HepG2 (cell line): ENCODE measurements around the gene PLXNA1. TPM values are rescaled to one million over a fixed set of nuclear protein-coding genes. Genes with fewer than 3 reads are reported as not detected.

Experiments
- ATAC-seq: fragments of 200-7000 bp; cut with Tn5 transposase; 3 replicates; pipeline ENCODE4 v1.9.1; 2020; ENCODE audit warnings: mild to moderate bottlenecking, moderate library complexity
- BruUV-seq: library from RNA; stranded (reverse); fragments of 400-500 nt; replicated peaks from 2 replicates; lab custom pipeline; 2021; lab: Mats Ljungman, UMichigan
- CTCF ChIA-PET: fragments of 300-600 bp; formaldehyde crosslinking; extraction: SDS; loops from one replicate; lab custom pipeline; 2021; ENCODE audit warnings: low total read pairs, inconsistent platforms, low intra/inter-chr PET ratio; lab: Yijun Ruan, JAX
- POLR2A ChIA-PET: fragments of 350-600 bp; sonication (Branson Sonifier 250); formaldehyde crosslinking; loops from one replicate; lab custom pipeline; 2020; ENCODE audit warnings: antibody characterized with exemption, inconsistent platforms; lab: Yijun Ruan, JAX
- DNase-seq: peaks from one replicate; pipeline ENCODE4 v3.0.0-alpha.2; 2015; ENCODE audit warnings: low spot score
- FAIRE-seq: peaks from 3 replicates; lab custom pipeline; 2011; peaks lifted over from hg19 to GRCh38; lab: Jason Lieb, UNC
- H2AFZ ChIP-seq: one replicate; pipeline ENCODE4 v1.6.1; 2011; ENCODE audit warnings: low read length, inconsistent platforms
- H3K27ac ChIP-seq: fragments of 300-600 bp; 3 replicates; pipeline ENCODE4 v1.8.0; 2011; ENCODE audit warnings: mixed run types, mild to moderate bottlenecking, mixed read lengths, low read length, inconsistent platforms; ENCODE audit not compliant: insufficient read depth; ENCODE audit errors: extremely low read length
- H3K27me3 ChIP-seq, 2 experiments: fragments of 200-600 bp in 1 of 2; 2 replicates in 1 of 2; 3 replicates in 1 of 2; pipeline versions ENCODE4 v1.6.0 to v1.8.0; 2011; ENCODE audit warnings: low read length in 2 of 2, mild to moderate bottlenecking in 2 of 2, moderate library complexity in 2 of 2, inconsistent platforms in 1 of 2; ENCODE audit not compliant: insufficient read depth in 2 of 2, control insufficient read depth in 1 of 2
- H3K36me3 ChIP-seq, 2 experiments: fragments of 200-600 bp in 1 of 2; replicated peaks in 1 of 2; 2 replicates in 1 of 2; 3 replicates in 1 of 2; pipeline versions ENCODE4 v1.5.1 to v1.8.0; 2011; ENCODE audit warnings: low read length in 2 of 2, inconsistent platforms in 1 of 2; ENCODE audit not compliant: insufficient read depth in 2 of 2, control insufficient read depth in 1 of 2
- H3K4me1 ChIP-seq: 2 replicates; pipeline ENCODE4 v1.5.1; 2012; ENCODE audit warnings: low read length, inconsistent platforms; ENCODE audit not compliant: insufficient read depth
- H3K4me2 ChIP-seq: 2 replicates; pipeline ENCODE4 v1.6.0; 2011; ENCODE audit warnings: low read depth, low read length, inconsistent platforms
- H3K4me3 ChIP-seq, 3 experiments: fragments of 200-600 bp in 1 of 3; sonication (generic), shearing (Covaris generic) in 1 of 3; replicated peaks in 1 of 3; 2 replicates each; pipeline ENCODE4 v1.5.1; 2011 to 2016; ENCODE audit warnings: low read length in 3 of 3, inconsistent platforms in 2 of 3, low read depth in 2 of 3, mild to moderate bottlenecking in 2 of 3, control low read depth in 1 of 3, mixed read lengths in 1 of 3; ENCODE audit not compliant: insufficient read depth in 1 of 3
- H3K79me2 ChIP-seq: one replicate; pipeline ENCODE4 v1.6.1; 2011; ENCODE audit warnings: low read length, inconsistent platforms; ENCODE audit not compliant: insufficient read depth
- H3K9ac ChIP-seq: 2 replicates; pipeline ENCODE4 v1.6.0; 2011; ENCODE audit warnings: mild to moderate bottlenecking, low read depth, low read length, inconsistent platforms; ENCODE audit not compliant: insufficient read depth
- H3K9me3 ChIP-seq: 2 replicates; pipeline ENCODE4 v1.5.1; 2012; ENCODE audit warnings: mild to moderate bottlenecking, low read length
- H4K20me1 ChIP-seq: 2 replicates; pipeline ENCODE4 v1.6.0; 2011; ENCODE audit warnings: inconsistent platforms, mild to moderate bottlenecking, low read length, moderate library complexity; ENCODE audit not compliant: insufficient read depth
- AGO2 ChIP-seq: fragments of 200-400 bp; formaldehyde crosslinking; optimal IDR thresholded peaks from 2 replicates; pipeline ENCODE3; 2017; ENCODE audit warnings: mild to moderate bottlenecking, low read depth, low read length, moderate library complexity
- FOSL2 ChIP-seq: sonication (generic); formaldehyde crosslinking; IDR thresholded peaks from 2 replicates; pipeline ENCODE4 v1.4.0; 2020; ENCODE audit warnings: missing genetic modification reagents
- HOXD1 ChIP-seq: sonication (generic); formaldehyde crosslinking; IDR thresholded peaks from 2 replicates; pipeline ENCODE4 v1.5.0; 2020; ENCODE audit warnings: missing genetic modification reagents
- MIER3 ChIP-seq: IDR thresholded peaks from 2 replicates; pipeline ENCODE4 v1.6.1; 2016; ENCODE audit warnings: missing compliant biosample characterization, borderline replicate concordance
- NAIF1 ChIP-seq: sonication (generic); formaldehyde crosslinking; IDR thresholded peaks from 2 replicates; pipeline ENCODE4 v1.5.0; 2020; ENCODE audit warnings: mild to moderate bottlenecking, missing genetic modification reagents, borderline replicate concordance
- ZNF660 ChIP-seq: sonication (generic); formaldehyde crosslinking; IDR thresholded peaks from 2 replicates; pipeline ENCODE4 v1.5.1; 2020; ENCODE audit warnings: mild to moderate bottlenecking, low read depth, missing genetic modification reagents, borderline replicate concordance
- WGBS: methylation state at CpG from one replicate; pipeline ENCODE4 v1.1.6; 2017; ENCODE audit warnings: low lambda C conversion rate; 5-methylcytosine and 5-hydroxymethylcytosine counted together
- in situ Hi-C: cut with HindIII; loops from 2 replicates; pipeline ENCODE4 v1.10.0; 2017; ENCODE audit warnings: low pct_unique_long_range_greater_than_20kb; ENCODE audit not compliant: extremely low pct_ligation_motif_present
- intact Hi-C: fragments of 100-400 bp; cut with micrococcal nuclease; formaldehyde crosslinking; loops from one replicate; pipeline ENCODE4 v1.10.0; 2022; ENCODE audit not compliant: unreplicated experiment
- polyA plus RNA-seq, 8 experiments: library from polyadenylated mRNA; depleted of rRNA in 3 of 8; stranded (reverse) in 7 of 8; unstranded in 1 of 8; fragments of >200 nt; fragmentation: Illumina TruSeq in 4 of 8; extraction: Trizol in 4 of 8; gene quantifications; 2 replicates each; pipeline versions ENCODE4 v1.2.1 to v1.2.3, GENCODE V29; 2011 to 2016; ENCODE audit warnings: low read depth in 4 of 8, missing spikeins in 1 of 8, mixed read lengths in 1 of 8; ENCODE audit not compliant: insufficient read depth in 1 of 8
- total RNA-seq, 5 experiments: library from RNA; depleted of rRNA; stranded (reverse); fragments of >200 nt; fragmentation: Illumina TruSeq; extraction: Trizol; gene quantifications; 2 replicates each; pipeline ENCODE4 v1.2.3, GENCODE V29; 2016; ENCODE audit warnings: low read depth in 1 of 5
- TF ChIP-seq, protein P1 (sequence below): IDR thresholded peaks from 2 replicates; pipeline ENCODE4 v1.6.1; 2016; ENCODE audit warnings: missing biosample characterization, missing genetic modification reagents, low read depth

Gene PLXNA1
- total and polyA plus RNA-seq, 2 of the 13 experiments (the other 11 are each of a cell fraction or from before 2014, with no cell fraction given): 16.6 to 18.2 TPM

DNA sequence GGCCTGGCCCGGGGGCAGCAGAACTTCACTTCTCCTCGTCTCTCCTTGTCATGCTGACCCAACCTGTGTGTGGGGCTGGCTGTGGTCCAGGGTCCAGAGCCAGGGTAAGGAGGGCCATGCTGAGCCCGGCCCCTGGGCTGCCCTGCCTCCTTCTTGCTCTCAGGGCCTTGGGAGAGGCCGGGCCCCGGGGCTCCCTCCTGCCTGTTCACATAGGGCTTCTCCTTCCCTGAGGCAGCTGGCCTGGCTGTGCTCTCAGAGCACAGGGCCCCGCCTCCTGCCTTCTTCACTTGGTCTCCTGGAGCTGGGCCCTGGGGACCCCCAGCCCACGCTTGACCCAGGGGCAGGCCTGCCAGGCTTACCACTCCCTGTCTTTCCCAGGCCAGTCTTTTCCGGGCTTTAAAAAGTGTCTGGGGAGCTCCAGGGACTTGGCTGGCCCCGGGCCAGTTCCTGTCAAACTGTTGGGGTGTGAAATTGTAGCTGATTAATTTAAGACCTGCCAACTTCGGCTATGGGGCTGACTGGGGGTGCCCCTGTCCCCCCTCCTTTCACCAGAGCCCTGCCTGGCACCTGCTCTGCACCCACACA, 11.8 kb downstream of the PLXNA1 start:
- Histone ChIP-seq H2AFZ (no peak overlapping the region), H3K36me3 (peaks cover 11 to 16% of the 10 kb centered on the region in 2 experiments; a peak in 4 of 5 replicates), H3K79me2 (no peaks in the 10 kb centered on the region), H3K4me3 (no peak overlapping the region), H3K27me3 (no peaks in the 10 kb centered on the region; a peak in 1 of 5 replicates), H3K9me3 (no peaks in the 10 kb centered on the region), H3K4me2 (no peak overlapping the region), H3K4me1 (no peaks in the 10 kb centered on the region), H3K9ac (no peak overlapping the region), H3K27ac (no peak overlapping the region), H4K20me1 (peaks cover 2% of the 10 kb centered on the region; the same call in 1 of the 2 replicates)
- WGBS: 95% methylated on average over 5 of the region's 10 CpGs
- DNase-seq (no peak), FAIRE-seq (no peak), ATAC-seq (no peak)
- ChIA-PET POLR2A (no interaction called here), CTCF (no interaction called here)
- TF ChIP-seq AGO2: peak; percentile 26
- no peak for TF ChIP-seq ZNF660 (CRISPR knock-in tag)
- no TSS peak for BruUV-seq
- in situ Hi-C loops (no loop called here), intact Hi-C loops (no loop called here)

DNA sequence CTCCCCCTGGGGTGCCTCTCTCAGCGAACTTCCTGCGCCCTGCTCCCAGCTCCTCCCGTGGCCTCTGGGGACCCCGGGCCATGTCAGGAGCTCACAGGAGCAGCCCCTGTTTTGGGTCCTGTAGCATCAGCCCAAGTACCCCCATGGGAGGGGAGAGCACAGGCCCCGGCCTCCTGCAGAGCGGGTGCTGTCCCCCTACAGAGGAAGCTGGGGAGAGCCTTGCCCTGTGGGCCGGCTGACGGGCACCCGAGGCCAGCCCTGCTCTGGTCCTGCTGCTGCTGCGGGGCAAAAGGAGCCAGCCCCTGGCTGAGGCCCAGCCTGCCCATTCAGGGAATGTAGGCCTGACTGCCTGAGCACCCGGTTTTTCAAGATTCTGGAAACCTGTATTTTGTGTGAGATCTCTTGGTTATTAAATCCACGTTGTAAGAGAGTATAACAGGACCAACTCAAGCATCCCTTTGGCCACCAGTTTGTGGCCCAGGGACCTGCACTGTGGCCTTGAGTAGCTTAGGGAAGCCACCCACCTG, 12.4 kb downstream of the PLXNA1 start:
- no peak for TF ChIP-seq MIER3 (CRISPR knock-in tag)
- TF ChIP-seq HOXD1: no peak
- TF ChIP-seq NAIF1 (CRISPR knock-in tag): no peak
- TF ChIP-seq FOSL2 (CRISPR knock-in tag): no peak
- TF ChIP-seq, protein P1, sequence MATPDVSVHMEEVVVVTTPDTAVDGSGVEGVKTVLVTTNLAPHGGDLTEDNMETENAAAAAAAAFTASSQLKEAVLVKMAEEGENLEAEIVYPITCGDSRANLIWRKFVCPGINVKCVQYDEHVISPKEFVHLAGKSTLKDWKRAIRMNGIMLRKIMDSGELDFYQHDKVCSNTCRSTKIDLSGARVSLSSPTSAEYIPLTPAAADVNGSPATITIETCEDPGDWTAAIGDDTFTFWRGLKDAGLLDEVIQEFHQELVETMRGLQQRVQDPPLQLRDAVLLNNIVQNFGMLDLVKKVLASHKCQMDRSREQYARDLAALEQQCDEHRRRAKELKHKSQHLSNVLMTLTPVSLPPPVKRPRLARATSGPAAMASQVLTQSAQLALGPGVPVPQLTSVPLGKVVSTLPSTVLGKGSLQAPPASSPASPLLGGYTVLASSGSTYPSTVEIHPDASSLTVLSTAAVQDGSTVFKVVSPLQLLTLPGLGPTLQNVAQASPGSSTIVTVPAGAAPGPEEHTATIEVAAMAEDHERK (CRISPR knock-in tag): no peak
- ChIA-PET CTCF (no interaction called here), POLR2A (no interaction called here)
- Histone ChIP-seq H3K36me3 (peaks cover 5 to 14% of the 10 kb centered on the region in 2 experiments; a peak in 3 of 5 replicates), H2AFZ (no peak overlapping the region), H3K79me2 (no peaks in the 10 kb centered on the region), H3K4me2 (no peak overlapping the region), H3K4me1 (no peaks in the 10 kb centered on the region), H3K27ac (no peak overlapping the region), H3K9ac (no peak overlapping the region), H3K4me3 (no peak overlapping the region), H3K9me3 (no peaks in the 10 kb centered on the region), H3K27me3 (no peaks in the 10 kb centered on the region; a peak in 1 of 5 replicates), H4K20me1 (peaks cover 2% of the 10 kb centered on the region; the same call in 1 of the 2 replicates)
- BruUV-seq: no TSS peak
- FAIRE-seq (no peak), ATAC-seq (no peak), DNase-seq (no peak)
- in situ Hi-C loops (no loop called here), intact Hi-C loops (no loop called here)
- WGBS: 80% methylated on average over 3 of the region's 12 CpGs
